ENCODE data around the gene LKAAEAR1.

- TF ChIP-seq GATA3 (IDR thresholded peaks at IDR 0.05; ENCODE audit: low read depth, low read length) (no peak), GATA2 (IDR thresholded peaks at IDR 0.05; ENCODE audit: low read depth, low read length) (no peak)
These were observed 7.9 kb downstream of the LKAAEAR1 start for GRCh38 chr20:64076061-64076997.
